Stimulated activated CD4-positive, alpha-beta T cell treated with anti-CD3 and anti-CD28 coated beads, Interleukin-4, amount 100 ng/mL, for 1 hour (primary cell): ENCODE data around the gene JMJD1C.

Experiments used
- DNase-seq: peaks from one replicate; pipeline ENCODE4 v3.0.0-alpha.2; 2020

Gene JMJD1C

GRCh38 chr10:63119041-63119440 lies 346.7 kb downstream of the JMJD1C start:
- DNase-seq: no peak
